Measurements from ENCODE around the gene SRRM5. TPM values are rescaled to one million over a fixed set of nuclear protein-coding genes. Genes with fewer than 3 reads are reported as not detected.

Gene SRRM5
- total RNA-seq, 1 donor from 2014 or later: 0.23 TPM

DNA sequence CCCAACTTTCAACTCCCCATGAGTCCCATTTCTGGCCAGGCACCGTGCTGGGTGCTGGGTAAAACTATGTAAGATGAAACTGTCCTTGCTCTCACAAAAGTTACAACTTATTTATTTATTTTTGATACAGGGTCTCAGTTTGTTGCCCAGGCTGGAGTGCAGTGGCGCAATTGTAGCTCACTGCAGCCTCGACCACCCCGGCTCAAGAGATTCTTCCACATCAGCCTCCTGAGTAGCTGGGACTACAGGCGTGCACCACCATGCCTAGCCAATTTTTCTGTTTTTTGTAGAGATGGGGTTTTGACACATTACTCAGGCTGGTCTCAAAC lies 40.6 kb downstream of the SRRM5 start:
- Mint-ChIP-seq H3K27ac (ENCODE audit: unreplicated experiment) (no peak overlapping the region), H3K4me3 (ENCODE audit: unreplicated experiment) (no peak overlapping the region), H3K36me3 (ENCODE audit: low read depth, unreplicated experiment) (peaks cover 23% of the 10 kb centered on the region), H3K4me1 (ENCODE audit: low read depth, unreplicated experiment) (no peaks in the 10 kb centered on the region), H3K27me3 (ENCODE audit: low read depth, unreplicated experiment) (no peaks in the 10 kb centered on the region), H3K9me3 (ENCODE audit: unreplicated experiment) (no peaks in the 10 kb centered on the region)
- no peak overlapping the region for H3K9ac ChIP-seq (ENCODE audit: low read length)
- H4K20me1 ChIP-seq (ENCODE audit: insufficient read depth, low read length): peaks cover 63% of the 10 kb centered on the region
- H3K36me3 ChIP-seq (ENCODE audit: insufficient read depth, low read length): peaks cover 58% of the 10 kb centered on the region
- H3K4me1 ChIP-seq (ENCODE audit: insufficient read depth, low read length): no peaks in the 10 kb centered on the region
- H3K4me3 ChIP-seq (ENCODE audit: insufficient read depth, low read depth, low read length): no peak overlapping the region
- H3K79me2 ChIP-seq (ENCODE audit: insufficient read depth, low read length): peaks cover 10% of the 10 kb centered on the region
- FAIRE-seq: no peak
- no peak for TF ChIP-seq CTCF (IDR thresholded peaks at IDR 0.05; ENCODE audit: insufficient read depth, low read depth, low read length)
- no peak for TF ChIP-seq EZH2 (IDR thresholded peaks at IDR 0.05; ENCODE audit: insufficient read depth, low read length)
- no peak overlapping the region for H2AFZ ChIP-seq (ENCODE audit: low read depth, low read length)
- H3K27me3 ChIP-seq (ENCODE audit: insufficient read depth, low read length): no peaks in the 10 kb centered on the region
- no peak for DNase-seq (ENCODE audit: low read depth)
- no peak overlapping the region for H3K27ac ChIP-seq (ENCODE audit: low read depth, low read length)
- H3K4me2 ChIP-seq (ENCODE audit: low read length): no peak overlapping the region
- H3K9me3 ChIP-seq (ENCODE audit: insufficient read depth, low read depth, low read length): no peaks in the 10 kb centered on the region

DNA sequence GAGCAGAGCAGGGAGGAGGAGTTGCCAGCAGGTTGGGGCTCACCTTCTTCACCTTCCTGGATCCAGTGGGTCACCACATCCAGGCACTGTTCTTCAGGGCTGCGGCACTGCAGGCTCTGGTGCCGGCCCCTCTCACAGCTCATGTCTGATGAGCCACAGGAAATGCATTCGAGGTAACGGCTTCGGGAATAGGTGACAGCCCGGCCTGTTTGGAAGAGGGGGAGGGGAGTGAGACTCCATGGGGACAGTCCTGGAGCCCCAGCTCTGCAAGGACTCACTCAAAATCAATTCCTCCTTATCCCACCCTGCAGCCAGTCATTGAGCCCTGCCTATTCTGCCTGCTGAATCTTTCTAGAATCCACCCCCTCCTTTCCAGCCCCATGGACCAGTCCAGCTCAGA lies 44.5 kb downstream of the SRRM5 start:
- TF ChIP-seq EZH2 (IDR thresholded peaks at IDR 0.05; ENCODE audit: insufficient read depth, low read length): no peak
- no peak for TF ChIP-seq CTCF (IDR thresholded peaks at IDR 0.05; ENCODE audit: insufficient read depth, low read depth, low read length)
- no peaks in the 10 kb centered on the region for H3K4me1 Mint-ChIP-seq (ENCODE audit: low read depth, unreplicated experiment)
- no peak for FAIRE-seq
- Histone ChIP-seq H4K20me1 (ENCODE audit: insufficient read depth, low read length) (peaks cover 85% of the 10 kb centered on the region), H3K79me2 (ENCODE audit: insufficient read depth, low read length) (peaks cover 45% of the 10 kb centered on the region), H3K27ac (ENCODE audit: low read depth, low read length) (no peak overlapping the region), H3K9me3 (ENCODE audit: insufficient read depth, low read depth, low read length) (no peaks in the 10 kb centered on the region), H3K9ac (ENCODE audit: low read length) (no peak overlapping the region), H3K36me3 (ENCODE audit: insufficient read depth, low read length) (peaks cover 66% of the 10 kb centered on the region), H2AFZ (ENCODE audit: low read depth, low read length) (no peak overlapping the region), H3K27me3 (ENCODE audit: insufficient read depth, low read length) (no peaks in the 10 kb centered on the region), H3K4me1 (ENCODE audit: insufficient read depth, low read length) (no peaks in the 10 kb centered on the region), H3K4me3 (ENCODE audit: insufficient read depth, low read depth, low read length) (no peak overlapping the region), H3K4me2 (ENCODE audit: low read length) (no peak overlapping the region)
- no peaks in the 10 kb centered on the region for H3K9me3 Mint-ChIP-seq (ENCODE audit: unreplicated experiment)
- no peak for DNase-seq (ENCODE audit: low read depth)
- no peaks in the 10 kb centered on the region for H3K27me3 Mint-ChIP-seq (ENCODE audit: low read depth, unreplicated experiment)
- no peak overlapping the region for H3K27ac Mint-ChIP-seq (ENCODE audit: unreplicated experiment)
- no peak overlapping the region for H3K4me3 Mint-ChIP-seq (ENCODE audit: unreplicated experiment)
- H3K36me3 Mint-ChIP-seq (ENCODE audit: low read depth, unreplicated experiment): peaks cover 34% of the 10 kb centered on the region

DNA sequence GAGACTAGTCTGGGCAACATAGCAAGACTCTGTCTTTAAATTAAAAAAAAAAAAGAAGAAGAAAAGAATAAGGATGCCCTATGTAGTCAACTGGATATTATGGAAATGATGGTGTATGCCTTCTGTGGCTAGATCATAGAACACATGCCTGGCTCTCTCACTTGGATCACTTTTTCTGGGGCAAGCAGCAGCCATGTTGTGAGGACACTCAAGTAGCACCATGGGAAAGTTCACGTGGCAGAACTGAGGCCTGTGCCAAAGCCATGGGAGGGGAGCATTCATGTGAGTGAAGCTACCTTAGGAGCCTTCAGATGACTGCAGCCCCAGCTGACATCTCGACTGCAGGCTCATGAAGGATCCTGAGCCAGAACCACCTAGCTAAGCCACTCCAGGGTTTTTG lies 46.1 kb downstream of the SRRM5 start:
- no peak for DNase-seq (ENCODE audit: low read depth)
- H3K9me3 Mint-ChIP-seq (ENCODE audit: unreplicated experiment): no peaks in the 10 kb centered on the region
- Histone ChIP-seq H3K4me3 (ENCODE audit: insufficient read depth, low read depth, low read length) (no peak overlapping the region), H3K4me2 (ENCODE audit: low read length) (no peak overlapping the region), H3K9ac (ENCODE audit: low read length) (no peak overlapping the region), H3K4me1 (ENCODE audit: insufficient read depth, low read length) (no peaks in the 10 kb centered on the region), H4K20me1 (ENCODE audit: insufficient read depth, low read length) (peaks cover 83% of the 10 kb centered on the region), H3K27ac (ENCODE audit: low read depth, low read length) (no peak overlapping the region), H3K27me3 (ENCODE audit: insufficient read depth, low read length) (no peaks in the 10 kb centered on the region), H3K36me3 (ENCODE audit: insufficient read depth, low read length) (peaks cover 64% of the 10 kb centered on the region), H3K79me2 (ENCODE audit: insufficient read depth, low read length) (peaks cover 55% of the 10 kb centered on the region), H3K9me3 (ENCODE audit: insufficient read depth, low read depth, low read length) (no peaks in the 10 kb centered on the region), H2AFZ (ENCODE audit: low read depth, low read length) (no peak overlapping the region)
- H3K4me1 Mint-ChIP-seq (ENCODE audit: low read depth, unreplicated experiment): no peaks in the 10 kb centered on the region
- peaks cover 36% of the 10 kb centered on the region for H3K36me3 Mint-ChIP-seq (ENCODE audit: low read depth, unreplicated experiment)
- no peaks in the 10 kb centered on the region for H3K27me3 Mint-ChIP-seq (ENCODE audit: low read depth, unreplicated experiment)
- H3K27ac Mint-ChIP-seq (ENCODE audit: unreplicated experiment): no peak overlapping the region
- no peak for TF ChIP-seq CTCF (IDR thresholded peaks at IDR 0.05; ENCODE audit: insufficient read depth, low read depth, low read length)
- TF ChIP-seq EZH2 (IDR thresholded peaks at IDR 0.05; ENCODE audit: insufficient read depth, low read length): no peak
- FAIRE-seq: no peak
- no peak overlapping the region for H3K4me3 Mint-ChIP-seq (ENCODE audit: unreplicated experiment)
